HCT116 (cell line): ENCODE data around the gene OLFML2A. TPM values are rescaled to one million over a fixed set of nuclear protein-coding genes. Genes with fewer than 3 reads are reported as not detected.

Experiments
- ATAC-seq: fragments of 200-7000 bp; cut with Tn5 transposase; 2 replicates; pipeline ENCODE4 v1.9.1; 2020; ENCODE audit warnings: mild to moderate bottlenecking, moderate library complexity
- BruUV-seq: library from RNA; stranded (reverse); fragments of 400-500 nt; replicated peaks from 2 replicates; lab custom pipeline; 2021; lab: Mats Ljungman, UMichigan
- CTCF ChIA-PET: fragments of 300-600 bp; sonication (Branson Sonifier 250); formaldehyde crosslinking; loops from one replicate; lab custom pipeline; 2021; ENCODE audit warnings: antibody characterized with exemption; lab: Charles Lee
- POLR2A ChIA-PET: fragments of 300-600, 350-600 bp; sonication (Branson Sonifier 250); formaldehyde crosslinking; loops from one replicate; lab custom pipeline; 2021; ENCODE audit warnings: antibody characterized with exemption; lab: Charles Lee
- RAD21 ChIA-PET, 2 experiments: fragments of 300-600 bp; sonication (Branson Sonifier 250); formaldehyde crosslinking; loops; one replicate each; lab custom pipeline; 2023; ENCODE audit warnings: low total read pairs in 2 of 2; ENCODE audit not compliant: uncharacterized antibody in 2 of 2, unreplicated experiment in 2 of 2, low non-redundant PET in 1 of 2; lab: Charles Lee
- DNase-seq: peaks from one replicate; pipeline ENCODE4 v3.0.0-alpha.2; 2010; ENCODE audit warnings: low read depth, low spot score
- H2AFZ ChIP-seq: fragments of 200-600 bp; shearing (Covaris generic), sonication (generic); 2 replicates; pipeline ENCODE4 v1.6.1; 2017; ENCODE audit warnings: low read depth, mixed run types, mixed read lengths, antibody characterized with exemption, low read length; ENCODE audit not compliant: poor library complexity, severe bottlenecking
- H3K27ac ChIP-seq: 2 replicates; pipeline ENCODE4 v1.5.1; 2012; ENCODE audit warnings: low read depth, low read length
- H3K27me3 ChIP-seq: fragments of 200-600 bp; sonication (generic); 2 replicates; pipeline ENCODE4 v1.6.1; 2016; ENCODE audit warnings: mixed run types, low read length, mixed read lengths; ENCODE audit not compliant: insufficient read depth
- H3K36me3 ChIP-seq, 2 experiments: fragments of 200-500 bp in 1 of 2; fragments of 200-600 bp in 1 of 2; sonication (Bioruptor generic) in 1 of 2; sonication (generic) in 1 of 2; 2 replicates each; pipeline versions ENCODE4 v1.5.1 to v1.6.1; 2014 to 2016; ENCODE audit warnings: low read length in 2 of 2, inconsistent platforms in 1 of 2, mixed read lengths in 1 of 2, mixed run types in 1 of 2; ENCODE audit not compliant: insufficient read depth in 2 of 2, control insufficient read depth in 1 of 2
- H3K4me1 ChIP-seq, 2 experiments: fragments of 200-600 bp in 1 of 2; sonication (generic) in 1 of 2; 2 replicates each; pipeline versions ENCODE4 v1.5.1 to v1.6.1; 2012 to 2017; ENCODE audit warnings: low read length in 2 of 2, inconsistent platforms in 1 of 2, mild to moderate bottlenecking in 1 of 2, mixed read lengths in 1 of 2, mixed run types in 1 of 2, moderate library complexity in 1 of 2; ENCODE audit not compliant: insufficient read depth in 2 of 2, control insufficient read depth in 1 of 2
- H3K4me2 ChIP-seq: fragments of 200-600 bp; sonication (generic); 2 replicates; pipeline ENCODE4 v1.6.1; 2017; ENCODE audit warnings: mixed run types, low read length, mixed read lengths
- H3K4me3 ChIP-seq, 2 experiments: fragments of 200-600 bp in 1 of 2; sonication (generic) in 1 of 2; replicated peaks in 1 of 2; 2 replicates each; pipeline ENCODE4 v1.5.1; 2011 to 2016; ENCODE audit warnings: low read length in 2 of 2, control low read depth in 1 of 2, low read depth in 1 of 2, mild to moderate bottlenecking in 1 of 2, mixed read lengths in 1 of 2, mixed run types in 1 of 2
- H3K79me2 ChIP-seq: fragments of 200-600 bp; sonication (generic); 2 replicates; pipeline ENCODE4 v1.6.1; 2017; ENCODE audit warnings: mild to moderate bottlenecking, mixed run types, low read length, moderate library complexity, mixed read lengths; ENCODE audit not compliant: insufficient read depth
- H3K9ac ChIP-seq: fragments of 200-600 bp; sonication (generic); 2 replicates; pipeline ENCODE4 v1.6.1; 2016; ENCODE audit warnings: low read length, mixed read lengths
- H3K9me2 ChIP-seq: fragments of 200-600 bp; sonication (generic), shearing (Covaris generic); 2 replicates; pipeline ENCODE4 v1.6.1; 2017; ENCODE audit warnings: mixed run types, mild to moderate bottlenecking, moderate library complexity; ENCODE audit not compliant: insufficient read depth
- H3K9me3 ChIP-seq, 2 experiments: fragments of 200-500 bp in 1 of 2; fragments of 200-600 bp in 1 of 2; sonication (Bioruptor generic) in 1 of 2; sonication (generic) in 1 of 2; 2 replicates each; pipeline ENCODE4 v1.6.1; 2014 to 2017; ENCODE audit warnings: low read length in 2 of 2, mixed read lengths in 2 of 2, inconsistent platforms in 1 of 2, low read depth in 1 of 2, mild to moderate bottlenecking in 1 of 2, mixed run types in 1 of 2, moderate library complexity in 1 of 2; ENCODE audit not compliant: control insufficient read depth in 1 of 2, insufficient read depth in 1 of 2
- H4K20me1 ChIP-seq: fragments of 200-600 bp; sonication (generic), shearing (Covaris generic); 2 replicates; pipeline ENCODE4 v1.6.1; 2017; ENCODE audit warnings: mixed run types, mild to moderate bottlenecking, moderate library complexity; ENCODE audit not compliant: insufficient read depth
- ATF3 ChIP-seq: IDR thresholded peaks from 2 replicates; pipeline ENCODE4 v1.6.1; 2012
- EGR1 ChIP-seq: IDR thresholded peaks from 2 replicates; pipeline ENCODE4 v1.6.1; 2012; ENCODE audit warnings: low read depth
- ELF1 ChIP-seq: IDR thresholded peaks from 2 replicates; pipeline ENCODE4 v1.6.1; 2012; ENCODE audit warnings: low read depth, borderline replicate concordance
- EZH2phosphoT487 ChIP-seq: fragments of 200-600 bp; IDR thresholded peaks from 2 replicates; pipeline ENCODE4 v1.6.1; 2018; ENCODE audit warnings: antibody characterized with exemption, borderline replicate concordance
- FOSL1 ChIP-seq: IDR thresholded peaks from 2 replicates; pipeline ENCODE4 v1.6.1; 2012; ENCODE audit warnings: low read depth
- JUND ChIP-seq: IDR thresholded peaks from 2 replicates; pipeline ENCODE4 v1.6.1; 2012
- POLR2AphosphoS5 ChIP-seq: IDR thresholded peaks from 2 replicates; pipeline ENCODE4 v1.6.1; 2011; ENCODE audit warnings: mild to moderate bottlenecking, low read depth, low read length, moderate library complexity
- RAD21 ChIP-seq: IDR thresholded peaks from 2 replicates; pipeline ENCODE4 v1.6.1; 2012; ENCODE audit warnings: low read depth, mild to moderate bottlenecking
- SIN3A ChIP-seq: IDR thresholded peaks from 2 replicates; pipeline ENCODE4 v1.6.1; 2012; ENCODE audit warnings: low read depth
- SP1 ChIP-seq: IDR thresholded peaks from 2 replicates; pipeline ENCODE4 v1.6.1; 2012; ENCODE audit warnings: low read depth
- TCF7L2 ChIP-seq: IDR thresholded peaks from 2 replicates; pipeline ENCODE4 v1.7.0; 2011; ENCODE audit warnings: borderline replicate concordance, inconsistent platforms; ENCODE audit not compliant: insufficient read depth, insufficient read length; ENCODE audit errors: extremely low read depth
- YY1 ChIP-seq: IDR thresholded peaks from 2 replicates; pipeline ENCODE4 v1.6.1; 2011; ENCODE audit warnings: low read length, low read depth, moderate library complexity, mild to moderate bottlenecking; ENCODE audit not compliant: insufficient replicate concordance; ENCODE audit errors: extremely low read depth
- ZBTB33 ChIP-seq: IDR thresholded peaks from 2 replicates; pipeline ENCODE4 v1.6.1; 2011; ENCODE audit warnings: mild to moderate bottlenecking, low read length, moderate library complexity; ENCODE audit not compliant: insufficient replicate concordance; ENCODE audit errors: extremely low read depth
- intact Hi-C: fragments of 100-400 bp; cut with micrococcal nuclease; formaldehyde crosslinking; loops from 2 replicates; pipeline ENCODE4 v1.10.0; 2022
- total RNA-seq: library from RNA; stranded (reverse); gene quantifications from one replicate; pipeline ENCODE4 v1.2.1, GENCODE V29; 2021; ENCODE audit not compliant: unreplicated experiment

OLFML2A gene
- total RNA-seq, 1 experiment from 2014 or later, result 6.3 TPM

GRCh38 chr9:124800306-124801259 is 23.6 kb downstream of the OLFML2A start:
- Histone ChIP-seq H3K4me2 (no peak overlapping the region), H3K79me2 (no peaks in the 10 kb centered on the region), H3K27me3 (no peaks in the 10 kb centered on the region), H3K36me3 (no peaks in the 10 kb centered on the region)
- intact Hi-C loops, result no loop called here
- BruUV-seq, result no TSS peak
- POLR2A ChIA-PET, result no interaction called here
- no peak for TF ChIP-seq RAD21
- no peak for TF ChIP-seq EZH2phosphoT487
- no peak for TF ChIP-seq ZBTB33
- TF ChIP-seq YY1, result no peak
- TF ChIP-seq ATF3, result no peak
- no peak for TF ChIP-seq POLR2AphosphoS5
- TF ChIP-seq SIN3A, result no peak
- no peak for TF ChIP-seq SP1
- no peak for TF ChIP-seq JUND
- no peak for TF ChIP-seq TCF7L2
- TF ChIP-seq FOSL1, result no peak
- no peak for TF ChIP-seq ELF1
- no peak for TF ChIP-seq EGR1
- TF ChIP-seq, all 23 proteins: peak for 0
- no peaks in the 10 kb centered on the region for H3K9me3 ChIP-seq
- no peak overlapping the region for H3K4me3 ChIP-seq
- ChIA-PET RAD21 (no interaction called here), CTCF (interaction anchor here (1.0 to 1.6 kb wide), 2 partner anchors 40 kb away, joined by 3 to 5 read pairs; no protein-coding TSS in a partner anchor)
- DNase-seq, result no peak
- H3K27ac ChIP-seq, result no peak overlapping the region
- ATAC-seq, result no peak
- H3K4me1 ChIP-seq, result peaks cover 9 to 23% of the 10 kb centered on the region in 2 experiments
- no peak overlapping the region for H3K9ac ChIP-seq
- no peak overlapping the region for H2AFZ ChIP-seq
- no peaks in the 10 kb centered on the region for H4K20me1 ChIP-seq
- H3K9me2 ChIP-seq, result no peaks in the 10 kb centered on the region
